HG03439 (cell line): Measurements from ENCODE around the gene SDHAF3.
"Not testable (repeated sequence)": the region's sequence is repeated elsewhere in the genome, so short reads cannot be mapped to it uniquely, and the experiment has no call there.

ENCODE experiments used
- ATAC-seq: cut with Tn5 transposase; IDR thresholded peaks from one replicate; pipeline ENCODE4 v1.9.1; 2021; ENCODE audit warnings: mild to moderate bottlenecking, moderate library complexity; ENCODE audit not compliant: unreplicated experiment

Gene SDHAF3

DNA sequence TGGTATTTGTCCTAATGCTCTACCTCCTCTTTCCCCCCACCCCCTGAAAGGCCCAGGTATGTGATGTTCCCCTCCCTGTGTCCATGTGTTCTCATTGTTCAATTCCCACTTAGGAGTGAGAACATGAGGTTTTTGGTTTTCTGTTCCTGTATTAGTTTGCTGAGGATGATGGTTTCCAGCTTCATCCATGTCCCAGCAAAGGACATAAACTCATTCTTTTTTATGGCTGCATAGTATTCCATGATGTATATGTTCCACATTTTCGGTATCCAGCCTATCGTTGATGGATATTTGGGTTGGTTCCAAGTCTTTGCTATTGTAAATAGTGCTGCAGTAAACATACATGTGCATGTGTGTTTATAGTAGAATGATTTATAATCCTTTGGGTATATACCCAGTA lies 5.6 kb downstream of the SDHAF3 start:
- ATAC-seq = not testable (repeated sequence)

DNA sequence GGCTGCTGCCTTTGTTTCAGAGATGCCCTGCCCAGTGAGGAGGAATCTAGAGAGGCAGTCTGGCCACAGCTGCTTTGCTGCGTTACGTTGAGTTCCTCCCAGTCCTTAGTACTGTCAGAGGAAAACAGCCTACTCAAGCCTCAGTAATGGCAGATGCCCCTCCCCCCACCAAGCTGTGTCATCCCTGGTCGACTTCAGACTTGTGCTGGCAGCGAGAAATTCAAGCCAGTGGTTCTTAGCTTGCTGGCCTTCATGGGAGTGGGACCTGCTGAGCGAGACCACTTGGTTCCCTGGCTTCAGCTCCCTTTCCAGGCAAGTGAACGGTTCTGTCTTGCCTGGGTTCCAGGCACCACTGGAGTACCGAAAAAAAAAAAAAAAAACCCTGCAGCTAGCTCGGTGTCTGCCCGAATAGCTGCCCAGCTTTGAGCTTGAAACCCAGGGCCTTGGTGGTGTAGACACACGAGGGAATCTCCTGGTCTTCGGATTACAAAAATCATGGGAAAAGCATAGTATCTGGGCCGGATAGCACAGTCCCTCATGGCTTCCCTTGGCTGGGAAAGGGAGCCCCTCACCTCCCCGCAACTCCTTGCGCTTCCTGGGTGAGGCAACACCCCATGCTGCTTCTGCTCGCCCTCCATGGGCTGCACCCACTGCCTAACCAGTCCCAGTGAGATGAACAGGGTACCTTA lies 9.1 kb downstream of the SDHAF3 start:
- ATAC-seq = no peak

DNA sequence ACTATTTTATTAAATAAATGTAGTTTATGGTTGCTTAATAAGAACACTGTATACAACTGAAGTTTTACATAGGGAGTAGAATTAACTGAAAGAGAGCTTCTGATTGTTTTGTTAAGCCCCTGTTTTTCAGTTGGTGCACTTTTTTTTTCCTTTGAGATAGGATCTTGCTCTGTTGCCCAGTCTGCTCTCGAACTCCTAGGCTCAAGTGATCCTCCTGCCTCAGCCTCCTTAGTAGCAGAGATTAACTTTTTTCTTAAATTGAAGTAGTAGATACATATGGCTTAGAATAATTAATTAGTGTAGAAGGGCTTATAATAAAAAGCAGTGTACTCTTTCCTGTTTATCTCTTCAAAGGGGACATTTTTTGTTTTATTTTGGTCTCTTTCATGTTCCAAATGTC lies 11.2 kb downstream of the SDHAF3 start:
- no peak for ATAC-seq

DNA sequence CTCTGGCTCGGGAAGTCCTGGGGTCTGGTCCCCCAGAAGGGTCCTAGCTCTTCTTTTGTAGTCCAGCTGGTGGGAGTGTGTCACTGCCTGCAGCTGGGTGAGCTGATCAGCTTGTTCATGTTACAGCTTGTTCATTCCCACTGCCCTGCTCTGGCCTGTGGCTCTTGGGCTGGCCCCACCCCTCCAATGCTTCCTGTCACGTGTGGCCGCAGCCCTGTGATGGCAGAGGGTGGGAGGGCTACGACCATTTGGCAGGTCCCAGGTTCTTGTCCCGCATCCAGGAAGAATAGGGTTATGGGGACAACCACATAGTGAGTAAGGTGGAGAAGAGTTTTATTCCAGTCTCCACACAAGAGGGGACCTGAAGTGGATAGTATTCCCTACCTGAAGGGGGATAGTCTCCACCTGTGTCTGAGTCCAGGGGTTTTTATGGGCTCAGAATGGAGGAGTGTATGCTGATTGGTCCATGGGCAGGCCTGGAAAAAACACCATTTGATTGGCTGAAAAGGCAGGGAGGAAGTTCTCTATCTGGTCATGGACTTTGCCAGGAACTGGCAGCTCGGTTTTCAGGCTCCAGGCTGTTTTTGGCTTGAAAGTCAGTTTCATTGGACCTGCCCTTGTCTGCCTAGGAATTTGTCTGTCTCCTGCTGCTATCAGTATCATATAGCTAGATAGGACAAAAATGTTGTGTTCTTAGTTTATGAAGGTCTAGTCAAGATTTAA lies 13.1 kb downstream of the SDHAF3 start:
- ATAC-seq = no peak

DNA sequence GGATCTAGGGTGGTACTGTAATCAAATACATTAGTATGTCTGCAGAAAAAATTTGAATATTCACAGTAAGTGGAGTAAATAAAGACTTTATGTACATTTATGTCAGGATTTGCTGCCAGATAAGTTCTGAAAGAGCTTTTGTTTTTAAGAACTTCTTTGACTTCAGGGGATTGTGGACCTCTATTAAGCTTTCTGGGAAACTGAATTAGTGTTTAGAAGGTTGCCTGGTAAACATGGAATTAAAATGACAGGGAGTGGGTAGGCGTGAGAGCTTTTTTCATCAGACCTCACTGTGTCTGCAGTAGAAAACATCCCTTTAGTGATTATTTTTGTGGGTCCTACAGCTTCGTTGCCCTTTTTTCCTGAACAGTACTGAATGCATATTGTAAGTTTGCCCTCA lies 15.7 kb downstream of the SDHAF3 start:
- no peak for ATAC-seq

DNA sequence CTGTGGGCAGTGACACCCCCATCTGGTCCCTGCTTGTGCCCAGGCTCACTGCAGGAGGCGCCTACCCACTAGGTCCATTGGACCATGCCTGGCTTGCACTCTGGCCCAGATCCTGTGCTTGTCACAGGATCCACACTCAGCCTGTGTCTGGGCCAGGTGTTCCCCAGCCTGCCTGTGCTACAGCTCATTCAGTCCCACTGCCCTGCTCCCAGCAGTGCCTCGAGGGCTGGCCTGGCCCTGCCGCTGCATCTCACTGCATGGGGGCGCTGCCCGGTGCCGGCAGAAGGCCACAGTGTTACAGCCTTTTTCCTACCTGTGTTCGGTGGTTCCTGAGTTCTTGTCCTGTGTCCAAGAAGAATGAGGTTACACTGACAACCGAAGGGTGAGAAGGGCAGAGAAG lies 21.3 kb downstream of the SDHAF3 start:
- no peak for ATAC-seq

DNA sequence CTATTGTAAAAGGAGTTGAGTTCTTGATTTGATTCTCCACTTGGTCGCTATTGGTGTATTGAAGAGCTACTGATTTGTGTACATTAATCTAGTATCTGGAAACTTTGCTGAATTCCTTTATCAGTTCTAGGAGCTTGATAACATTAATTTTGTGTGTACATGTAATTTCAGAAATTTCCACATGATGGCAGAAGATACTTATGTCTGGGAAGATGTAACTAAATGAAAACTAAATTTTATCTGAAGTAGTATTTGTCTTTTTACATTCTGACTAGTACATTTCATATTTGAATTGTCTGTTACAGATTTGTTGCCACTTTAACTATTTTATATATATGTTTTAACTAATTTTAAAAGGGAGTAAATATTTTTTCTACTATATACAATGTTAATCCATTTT lies 27.6 kb downstream of the SDHAF3 start:
- no peak for ATAC-seq

DNA sequence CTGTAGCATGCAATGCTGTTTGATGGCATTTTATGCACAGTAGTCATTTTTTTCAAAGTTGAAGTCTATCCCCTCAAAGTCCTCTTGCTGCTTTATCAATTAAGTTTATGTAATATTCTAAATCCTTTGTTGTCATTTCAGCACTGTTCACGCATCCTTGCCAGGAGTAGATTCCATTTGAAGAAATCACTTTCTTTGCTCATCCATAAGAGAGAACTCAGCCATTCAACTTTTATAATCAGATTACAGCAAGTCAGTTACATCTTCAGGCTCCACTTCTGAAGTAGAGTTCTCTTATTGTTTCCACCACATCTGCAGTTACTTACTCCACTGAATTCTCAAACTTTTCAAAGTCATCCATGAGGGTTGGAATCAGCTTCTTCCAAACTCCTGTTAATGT lies 32.3 kb downstream of the SDHAF3 start:
- no peak for ATAC-seq

DNA sequence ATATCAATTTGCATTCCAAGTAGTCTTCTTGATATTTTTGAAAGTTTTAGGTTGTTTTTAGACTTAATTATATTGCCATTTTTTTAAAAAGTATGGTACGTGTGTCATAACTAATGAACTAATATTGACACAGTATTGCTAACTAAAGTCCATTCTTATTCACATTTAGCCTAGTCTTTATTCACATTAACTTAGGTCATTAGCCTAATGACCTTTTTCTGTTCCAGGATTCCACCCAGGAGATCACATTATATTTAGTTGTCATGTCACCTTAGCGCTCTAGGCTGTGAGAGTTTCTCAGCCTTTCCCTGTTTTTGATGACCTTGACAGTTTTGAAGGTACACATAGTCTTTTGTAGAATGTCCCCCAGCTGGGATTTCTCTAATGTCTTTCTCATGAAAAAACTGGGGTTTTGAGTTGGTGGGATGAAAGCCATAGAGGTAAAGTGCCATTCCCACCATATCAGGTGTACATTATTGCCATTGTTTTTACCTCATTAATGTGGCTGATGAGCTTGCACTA lies 38.5 kb downstream of the SDHAF3 start:
- ATAC-seq = no peak

DNA sequence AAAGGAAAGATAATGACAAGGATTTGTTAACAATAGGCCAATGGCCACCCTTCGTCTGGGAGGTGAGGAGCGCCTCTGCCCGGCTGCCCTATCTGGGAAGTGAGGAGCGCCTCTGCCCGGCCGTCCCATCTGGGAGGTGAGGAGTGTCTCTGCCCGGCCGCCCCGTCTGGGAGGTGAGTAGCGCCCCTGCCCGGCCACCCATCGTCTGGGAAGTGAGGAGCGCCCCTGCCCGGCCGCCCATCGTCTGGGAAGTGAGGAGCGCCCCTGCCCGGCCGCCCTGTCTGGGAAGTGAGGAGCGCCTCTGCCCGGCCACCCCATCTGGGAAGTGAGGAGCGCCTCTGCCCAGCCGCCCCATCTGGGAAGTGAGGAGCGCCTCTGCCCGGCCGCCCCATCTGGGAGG lies 42.5 kb downstream of the SDHAF3 start:
- ATAC-seq = not testable (repeated sequence)

DNA sequence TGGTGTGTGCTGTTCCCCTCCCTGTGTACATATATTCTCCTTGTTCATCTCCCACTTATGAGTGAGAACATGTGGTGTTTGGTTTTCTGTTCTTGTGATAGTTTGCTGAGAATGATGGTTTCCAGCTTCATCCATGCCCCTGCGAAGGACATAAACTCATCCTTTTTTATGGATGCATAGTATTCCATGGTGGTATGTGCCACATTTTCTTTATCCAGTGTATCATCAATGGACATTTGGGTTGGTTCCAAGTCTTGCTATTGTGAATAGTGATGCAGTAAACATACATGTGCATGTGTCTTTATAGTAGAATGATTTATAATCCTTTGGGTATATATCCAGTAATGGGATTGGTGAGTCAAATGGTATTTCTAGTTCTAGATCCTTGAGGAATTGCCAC lies 44.1 kb downstream of the SDHAF3 start:
- not testable (repeated sequence) for ATAC-seq

DNA sequence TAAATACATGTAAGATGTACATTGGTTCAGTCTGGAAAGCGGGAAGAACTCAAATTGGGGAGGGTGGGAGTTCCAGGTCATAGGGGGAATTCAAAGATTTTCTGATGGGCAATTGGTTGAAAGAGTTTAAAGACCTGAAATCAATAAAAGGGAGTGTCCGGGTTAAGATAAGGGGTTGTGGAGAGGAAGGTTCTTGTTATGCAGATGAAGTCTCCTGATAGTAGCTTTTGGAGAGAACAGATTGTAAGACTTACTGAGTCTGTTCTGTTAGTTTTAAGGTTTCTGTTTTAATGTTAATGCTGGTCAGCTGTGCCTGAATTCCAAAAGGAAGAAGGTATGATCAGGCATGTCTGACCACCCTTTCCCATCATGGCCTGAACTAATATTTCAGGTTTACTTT lies 48.8 kb downstream of the SDHAF3 start:
- ATAC-seq = no peak

DNA sequence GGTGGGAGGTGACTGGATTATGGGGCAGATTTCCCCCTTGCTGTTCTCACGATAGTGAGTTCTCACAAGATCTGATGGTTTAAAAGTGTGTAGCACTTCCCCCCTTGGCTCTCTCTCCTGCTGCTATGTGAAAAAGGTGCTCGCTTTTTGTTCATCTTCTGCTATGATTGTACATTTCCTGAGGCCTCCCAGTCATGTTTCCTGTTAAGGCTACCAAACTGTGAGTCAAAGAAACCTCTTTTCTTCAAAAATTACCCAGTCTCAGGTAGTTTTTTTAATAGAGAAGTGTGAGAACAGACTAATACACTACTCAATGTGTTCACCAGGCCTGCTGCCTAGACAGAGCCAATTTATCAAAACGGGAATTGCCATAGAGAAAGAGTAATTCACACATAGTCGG lies 49.7 kb downstream of the SDHAF3 start:
- no peak for ATAC-seq

DNA sequence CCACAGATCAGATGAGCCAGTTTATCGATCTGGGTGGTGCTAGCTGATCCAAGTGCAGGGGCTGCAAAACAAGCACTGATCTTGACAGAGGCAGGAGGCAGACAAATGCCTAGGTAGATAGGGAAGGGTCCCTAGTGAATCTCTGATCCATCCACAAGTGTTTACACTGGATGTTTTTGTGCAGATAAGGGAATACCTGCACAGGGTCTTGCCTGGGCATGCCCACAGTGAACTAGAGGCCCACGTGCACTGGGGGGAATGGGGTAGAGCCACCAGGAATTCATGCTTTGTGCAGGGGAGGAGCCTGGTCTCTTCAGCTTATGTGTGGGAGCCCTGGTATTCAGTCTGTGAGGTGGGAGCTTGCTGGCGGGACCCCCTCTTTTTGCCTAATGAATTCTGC lies 50.3 kb downstream of the SDHAF3 start:
- ATAC-seq = no peak

DNA sequence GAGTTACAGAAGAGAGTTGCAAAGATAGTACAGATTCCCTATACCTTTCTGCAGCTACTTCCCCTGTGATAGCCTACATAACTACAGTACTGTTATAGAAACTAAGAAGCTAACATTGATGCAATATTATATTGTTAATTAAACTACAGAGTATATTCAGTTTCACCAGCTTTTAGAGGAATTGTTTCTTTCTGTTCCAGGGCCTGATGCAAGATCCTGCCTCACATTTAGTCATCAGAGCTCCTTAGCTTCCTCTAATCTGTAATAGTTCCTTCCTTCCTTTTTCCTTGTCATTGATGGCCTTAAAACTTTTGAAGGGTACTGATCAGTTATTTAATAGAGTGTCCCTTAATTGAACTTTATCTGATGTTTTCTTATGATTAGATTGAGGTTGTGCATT lies 56.8 kb downstream of the SDHAF3 start:
- ATAC-seq = no peak

DNA sequence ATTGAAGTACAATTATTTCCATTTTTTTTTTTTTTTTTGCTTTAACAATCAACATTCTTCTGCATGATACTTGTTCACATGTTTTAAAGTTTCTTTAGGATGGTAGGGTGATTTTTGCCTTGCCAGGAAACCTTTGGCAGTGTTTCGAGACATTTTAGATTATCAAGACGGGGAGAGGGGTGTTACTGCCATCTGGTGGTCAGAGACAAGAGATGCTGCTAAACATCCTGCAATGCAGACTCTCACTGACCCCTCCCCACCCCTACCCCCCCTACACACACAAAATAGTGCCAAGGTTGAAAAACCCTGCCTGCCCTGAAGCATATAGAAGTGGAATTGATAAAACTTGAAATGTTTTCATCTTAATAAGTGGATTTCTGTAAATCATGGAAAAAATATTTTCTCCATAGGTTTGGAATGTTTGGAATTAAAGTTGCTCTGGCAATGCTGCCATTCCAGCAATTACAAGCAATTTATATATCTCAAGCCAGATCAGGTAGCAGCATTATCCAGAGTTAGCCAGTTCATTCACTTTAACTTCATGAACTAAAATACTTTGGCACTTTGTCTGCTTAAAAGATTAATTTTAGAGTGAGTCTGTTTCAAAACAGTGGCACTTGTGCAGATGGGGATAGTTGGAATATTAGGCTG lies 62.1 kb downstream of the SDHAF3 start:
- peak; percentile 64 for ATAC-seq

DNA sequence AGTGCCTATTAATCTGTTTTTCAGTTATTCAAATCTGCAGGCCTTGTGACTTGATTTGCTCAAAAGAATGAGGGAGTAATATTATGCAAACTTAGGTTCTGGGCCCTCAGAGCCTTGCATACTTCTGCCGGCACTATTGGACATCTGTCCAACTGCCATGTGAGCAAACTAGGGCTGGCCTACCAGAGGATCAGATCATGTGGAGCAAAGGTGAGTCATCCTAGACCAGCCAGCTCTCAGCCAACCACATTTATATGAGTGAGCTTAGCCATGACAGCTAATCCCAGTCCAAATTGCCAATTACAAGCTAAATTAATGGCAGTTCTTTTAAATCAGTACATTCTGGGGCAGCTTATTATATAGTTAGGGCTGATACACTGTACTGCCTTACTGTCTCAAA lies 69.6 kb downstream of the SDHAF3 start:
- ATAC-seq = no peak

DNA sequence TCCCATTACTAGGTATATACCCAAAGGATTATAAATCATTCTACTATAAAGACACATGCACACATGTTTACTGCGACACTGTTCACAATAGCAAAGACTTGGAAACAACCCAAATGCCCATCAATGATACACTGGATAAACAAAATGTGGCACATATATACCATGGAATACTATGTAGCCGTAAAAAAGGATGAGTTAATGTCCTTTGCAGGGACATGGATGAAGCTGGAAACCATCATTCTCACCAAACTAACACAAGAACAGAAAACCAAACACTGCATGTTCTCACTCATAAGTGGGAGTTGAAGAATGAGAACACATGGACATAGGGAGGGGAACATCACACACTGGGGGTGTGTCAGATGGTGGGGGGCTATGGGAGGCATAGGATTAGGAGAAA lies 78.7 kb downstream of the SDHAF3 start:
- ATAC-seq = not testable (repeated sequence)

DNA sequence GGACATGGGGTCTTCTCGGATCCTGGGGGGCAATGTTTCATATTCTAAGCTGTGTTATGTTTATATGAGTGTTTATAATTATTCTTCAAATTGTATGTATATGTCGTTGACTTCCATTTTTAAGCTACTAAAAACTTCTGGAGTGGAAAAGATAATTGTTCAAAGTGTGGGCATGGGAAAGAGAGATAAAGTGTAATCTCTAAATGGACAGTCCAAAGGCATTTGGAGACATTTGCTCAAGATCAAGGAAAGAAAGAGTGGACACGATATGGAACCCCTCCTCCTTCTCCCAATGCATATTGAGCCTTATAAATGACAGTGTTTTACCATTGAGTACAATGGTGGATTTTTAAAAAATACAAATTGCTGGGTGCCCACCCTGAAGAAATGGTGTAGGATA lies 81.1 kb downstream of the SDHAF3 start:
- ATAC-seq = no peak

DNA sequence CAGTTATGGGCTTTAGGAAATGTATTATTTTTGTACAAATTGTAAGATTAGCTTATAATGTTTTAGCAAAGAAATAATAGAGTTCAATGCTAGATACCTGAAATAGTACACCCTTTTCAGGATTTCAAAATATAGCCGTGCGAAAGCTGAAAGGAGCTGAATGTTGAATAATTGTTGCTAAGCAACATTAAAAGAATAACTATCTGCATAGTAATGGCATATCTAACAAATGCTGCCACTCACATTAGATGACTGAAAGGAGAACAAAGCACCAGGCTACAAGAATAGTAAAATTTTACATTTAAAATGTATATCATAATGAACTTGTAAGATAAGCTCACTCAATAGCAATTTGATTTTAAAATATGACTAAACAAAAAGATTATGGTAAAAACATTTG lies 82.5 kb downstream of the SDHAF3 start:
- ATAC-seq = no peak

DNA sequence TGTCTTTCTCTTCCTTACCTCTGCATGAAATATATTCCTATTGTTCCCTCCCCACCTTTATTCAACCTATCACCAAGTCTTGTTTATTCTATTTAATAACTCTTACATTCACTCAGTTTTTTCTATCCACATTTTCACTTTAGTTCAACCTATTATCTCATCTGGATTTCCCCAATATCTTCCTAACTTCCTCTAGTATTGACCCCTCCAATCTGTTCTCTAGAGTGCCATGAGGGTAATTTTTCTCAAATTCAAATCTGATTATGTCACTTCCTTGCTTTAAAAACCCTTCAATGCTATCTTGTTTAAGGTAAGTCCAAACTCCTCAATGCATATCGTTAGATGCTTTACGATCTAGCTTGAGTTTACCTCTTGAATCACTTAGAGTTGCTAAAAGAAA lies 86.5 kb downstream of the SDHAF3 start:
- ATAC-seq = no peak

DNA sequence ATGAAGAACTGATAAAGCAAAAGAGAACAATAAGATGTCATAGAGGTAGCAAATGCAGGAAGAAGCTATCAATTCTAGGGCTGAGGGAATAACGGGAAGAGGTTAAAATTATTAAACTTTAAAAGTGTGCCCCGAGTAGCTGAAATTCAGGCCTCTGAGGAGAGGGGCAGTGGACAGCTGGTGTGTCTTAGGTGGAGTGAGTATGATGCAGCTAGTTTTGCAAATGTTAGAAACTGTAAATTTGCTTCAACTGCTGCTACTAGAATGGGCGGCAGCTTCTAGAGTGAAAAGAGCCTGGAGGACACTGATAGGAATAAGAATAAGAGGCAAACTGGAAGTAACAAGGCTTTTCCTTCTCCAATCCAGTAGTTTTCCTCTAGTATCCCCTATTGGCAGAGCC lies 87.3 kb downstream of the SDHAF3 start:
- ATAC-seq = no peak
